CD4-positive, alpha-beta T cell treated with Interleukin-17A for 4 hours (primary cell): Measurements from ENCODE around the gene CHRM4.

Experiments used
- DNase-seq: peaks from one replicate; pipeline ENCODE4 v3.0.0-alpha.2; 2020; ENCODE audit warnings: mixed read lengths

CHRM4 gene

DNA sequence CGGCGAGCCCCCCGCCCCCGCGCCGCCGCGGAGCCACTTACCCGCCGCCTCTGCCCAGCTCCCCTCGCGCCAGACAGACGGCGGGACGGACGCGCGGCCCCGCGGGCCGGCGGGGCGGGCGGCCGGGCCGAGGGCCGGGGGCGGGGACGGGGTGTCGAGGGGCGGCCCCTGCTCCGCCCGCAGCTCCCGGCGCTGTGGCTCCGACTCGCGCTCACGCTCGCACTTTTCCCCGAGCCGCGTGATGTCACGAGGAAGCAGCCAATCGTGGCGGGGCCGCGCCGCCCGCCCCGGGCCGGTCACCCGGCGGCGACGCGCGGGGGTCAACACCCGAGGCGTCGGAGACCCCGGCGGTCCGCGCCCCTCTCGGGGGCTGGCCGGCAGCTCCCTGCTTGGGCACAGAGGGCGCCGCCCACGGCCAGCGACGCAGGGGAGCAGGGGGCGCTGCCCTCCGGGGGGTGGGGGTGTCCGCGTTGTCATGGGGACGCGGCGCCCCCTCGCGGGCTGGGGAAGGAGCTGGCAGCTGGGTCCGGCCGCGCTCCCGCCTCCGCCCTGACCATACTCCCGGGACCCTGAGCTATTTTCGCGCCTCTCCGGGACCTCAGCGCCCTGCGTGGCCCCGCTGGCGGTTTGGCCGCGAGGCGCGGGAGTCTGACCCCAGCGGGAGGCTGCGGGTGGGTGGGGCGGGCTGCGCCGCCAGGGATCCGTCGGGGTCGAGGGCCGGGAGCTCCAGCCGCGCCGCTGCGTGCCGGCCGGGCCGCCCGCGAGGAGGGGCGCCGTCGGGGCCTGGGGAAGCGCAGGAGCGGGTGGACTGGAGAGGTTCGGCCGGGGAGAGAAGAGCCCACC, at the start of gene CHRM4:
Gene CHRM4, minus strand, starts transcription at position 199 of the 843 bp plus-strand sequence. CDS start 5,219 bp downstream, outside the sequence.
- no peak for DNase-seq

DNA sequence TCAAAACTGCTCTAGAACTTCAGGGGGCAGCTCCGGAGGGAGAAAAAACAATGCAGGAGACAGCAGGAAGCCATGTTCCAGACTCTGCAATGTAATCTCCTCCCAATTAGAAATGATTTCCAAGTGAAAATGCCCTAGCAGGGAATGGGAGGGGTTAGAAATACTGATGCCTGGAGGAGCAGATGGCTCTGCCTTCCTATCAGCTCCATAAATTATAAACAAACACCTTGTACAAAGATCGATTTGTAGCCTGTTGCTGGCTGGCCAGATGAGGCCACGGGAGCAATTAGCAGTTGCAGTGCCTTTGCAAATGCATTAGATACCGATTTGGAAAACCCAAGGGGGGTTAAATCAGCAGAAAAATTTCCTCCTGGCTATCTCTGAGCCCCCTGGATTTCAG, 46.6 kb upstream of the CHRM4 start:
- no peak for DNase-seq

DNA sequence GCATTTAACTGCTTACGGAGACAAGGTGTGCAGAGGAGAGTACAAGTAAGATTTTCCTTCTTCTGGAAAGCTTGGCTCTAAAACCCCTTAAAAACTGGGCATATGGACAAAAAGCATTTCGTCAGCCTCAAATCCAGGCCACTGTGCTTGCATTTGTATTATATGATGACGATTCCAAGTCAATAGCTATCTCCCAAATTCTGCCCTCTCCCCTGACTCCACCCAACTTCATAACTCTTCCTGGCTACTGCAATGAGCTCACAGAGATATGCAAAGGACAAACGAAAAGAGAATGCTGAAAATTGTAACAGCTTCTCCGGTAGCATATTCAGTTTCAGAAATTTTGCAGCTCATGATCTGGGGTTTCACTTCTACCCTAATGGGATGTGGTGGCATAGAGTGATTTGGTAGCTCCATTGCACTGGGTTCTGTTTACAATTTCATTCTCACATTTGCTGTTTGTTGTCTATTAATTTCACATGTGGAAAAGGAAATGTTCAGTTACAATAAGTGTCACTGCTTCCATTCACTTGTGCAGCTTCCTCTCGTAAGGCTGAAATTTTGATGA, 45.6 kb upstream of the CHRM4 start:
- DNase-seq, result no peak

GRCh38 chr11:46436113-46436512, 44.5 kb upstream of the CHRM4 start:
- no peak for DNase-seq

GRCh38 chr11:46435679-46436078, 44.1 kb upstream of the CHRM4 start:
- DNase-seq, result no peak

DNA sequence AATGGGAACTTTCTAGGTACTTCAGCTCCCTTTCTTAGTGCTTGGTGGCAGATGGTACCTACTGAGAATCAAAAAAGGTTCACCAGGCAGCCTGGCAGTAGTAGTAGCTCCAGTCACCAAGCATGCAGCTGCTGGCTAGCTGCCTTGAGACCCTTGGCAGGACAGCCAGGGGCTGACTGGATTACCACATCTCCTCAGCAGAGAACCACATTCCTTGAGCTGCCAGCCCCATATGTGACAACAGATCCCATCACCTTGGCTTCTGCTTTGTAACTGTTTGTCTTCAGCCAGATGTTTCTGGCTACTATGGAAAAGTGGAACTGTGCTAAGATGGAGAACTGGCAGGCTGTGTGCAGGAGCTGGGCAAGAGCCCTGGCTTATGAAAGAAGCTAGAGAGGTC, 39.6 kb upstream of the CHRM4 start:
- DNase-seq, result no peak

- DNase-seq, result no peak
These were observed 38.1 kb upstream of the CHRM4 start for GRCh38 chr11:46429717-46430116.

GRCh38 chr11:46427364-46427763, 35.8 kb upstream of the CHRM4 start:
- no peak for DNase-seq

- DNase-seq, result no peak
These were observed 34.8 kb upstream of the CHRM4 start for GRCh38 chr11:46426233-46426991.

DNA sequence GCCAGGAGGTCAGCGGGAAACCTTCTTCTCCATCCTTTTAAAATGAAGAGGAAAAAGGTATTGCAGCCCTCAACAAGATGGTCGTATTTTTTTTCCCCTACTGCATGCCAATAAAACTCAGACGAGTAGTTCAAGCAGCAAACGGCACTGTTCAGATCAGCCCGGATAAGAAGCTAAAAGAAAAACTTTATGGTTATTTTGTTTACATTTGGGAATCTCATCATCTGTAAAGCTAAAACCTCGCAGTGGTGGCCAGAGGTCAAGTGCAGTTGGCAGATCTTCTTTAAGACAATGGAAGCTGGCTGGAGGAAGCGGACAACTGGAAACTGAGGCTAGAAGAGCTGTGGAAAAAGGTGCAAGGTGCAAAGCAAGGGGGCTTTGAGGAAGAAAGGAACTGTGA, 31.0 kb upstream of the CHRM4 start:
- DNase-seq, result no peak

DNA sequence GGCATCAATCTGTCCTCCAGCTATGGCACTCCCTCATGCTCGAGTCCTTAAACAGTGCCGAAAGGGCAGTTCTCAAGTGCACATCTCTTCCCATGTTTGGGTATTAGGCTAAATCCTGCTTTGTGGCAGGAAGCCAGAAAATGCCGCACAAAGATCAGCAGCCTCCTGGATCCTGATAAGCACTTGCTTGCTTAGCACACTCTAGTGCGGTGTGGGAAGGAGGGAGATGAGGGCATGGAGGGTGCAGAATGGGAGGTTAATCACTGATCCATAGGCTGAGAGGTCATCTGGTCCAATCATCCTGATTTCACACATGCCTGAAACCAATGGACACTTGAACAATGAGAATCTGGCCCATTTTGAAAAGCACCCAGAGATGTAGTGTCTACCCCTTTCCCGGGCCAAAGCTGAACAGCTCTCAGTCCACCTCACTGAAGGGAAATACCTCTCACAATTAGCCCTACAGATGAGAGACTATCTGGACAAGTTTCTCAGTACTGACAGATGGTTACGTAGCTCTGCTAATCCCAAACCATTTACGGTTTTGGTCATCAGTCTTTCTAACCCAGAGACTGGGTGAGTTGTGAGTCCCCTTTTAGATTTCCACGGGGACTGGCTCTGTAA, 29.8 kb upstream of the CHRM4 start:
- no peak for DNase-seq

DNA sequence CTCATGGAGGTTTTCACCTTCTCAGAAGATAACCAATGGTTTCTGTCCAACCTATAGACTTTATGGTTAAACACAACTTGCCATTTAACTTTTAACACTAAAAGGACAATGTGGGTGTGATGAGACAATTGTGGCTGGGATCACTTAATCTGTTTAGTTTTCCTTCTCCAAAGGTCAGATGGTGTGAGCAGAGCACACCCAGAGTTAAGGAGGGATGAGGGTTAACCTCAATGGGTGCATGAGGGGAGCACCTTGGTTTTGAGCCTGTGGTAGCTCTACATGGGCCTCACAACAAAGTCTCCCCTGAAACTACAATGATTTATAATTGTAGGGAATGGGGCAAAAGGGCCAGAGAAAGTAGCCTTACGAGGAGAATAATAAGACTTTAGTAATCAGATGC, 28.9 kb upstream of the CHRM4 start:
- DNase-seq, result no peak

DNA sequence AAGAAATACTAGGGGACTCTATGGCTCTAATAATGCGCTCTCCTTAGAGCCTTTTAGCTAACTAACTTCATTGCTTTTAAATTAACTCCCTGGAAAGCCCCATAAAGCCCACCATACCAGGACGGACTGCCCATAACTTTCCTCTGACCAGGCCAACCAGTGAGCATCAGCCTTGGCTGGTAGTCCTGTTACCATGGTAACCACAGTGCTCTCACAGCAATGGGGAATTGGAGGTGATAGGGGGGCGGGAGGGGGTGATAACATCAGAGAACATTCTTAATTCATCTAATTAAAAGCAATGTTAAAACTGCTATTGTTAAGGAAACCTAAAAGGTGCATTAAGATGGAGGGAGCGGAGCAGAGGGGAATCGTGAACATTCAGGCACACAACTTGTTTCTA, 27.2 kb upstream of the CHRM4 start:
- DNase-seq, result no peak

GRCh38 chr11:46417711-46418110, 26.1 kb upstream of the CHRM4 start:
- no peak for DNase-seq

GRCh38 chr11:46414879-46415278, 23.3 kb upstream of the CHRM4 start:
- DNase-seq, result no peak

DNA sequence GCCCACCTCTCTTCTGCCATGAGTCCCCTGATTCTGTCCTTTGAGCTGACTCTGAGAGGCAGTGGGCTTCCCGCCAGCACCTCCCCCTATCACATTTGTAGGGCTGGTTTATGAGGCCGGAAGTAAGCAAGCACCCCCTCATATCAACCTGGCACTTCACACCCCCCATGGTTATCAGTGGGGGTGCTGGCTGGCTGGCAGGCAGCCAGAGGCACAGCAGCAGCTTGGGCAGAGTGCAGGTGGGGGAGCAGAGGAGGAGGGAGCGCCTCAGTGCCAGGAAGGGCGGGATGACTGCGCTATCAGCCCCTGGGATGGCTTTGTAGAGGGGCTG, 22.9 kb upstream of the CHRM4 start:
- DNase-seq, result no peak

DNA sequence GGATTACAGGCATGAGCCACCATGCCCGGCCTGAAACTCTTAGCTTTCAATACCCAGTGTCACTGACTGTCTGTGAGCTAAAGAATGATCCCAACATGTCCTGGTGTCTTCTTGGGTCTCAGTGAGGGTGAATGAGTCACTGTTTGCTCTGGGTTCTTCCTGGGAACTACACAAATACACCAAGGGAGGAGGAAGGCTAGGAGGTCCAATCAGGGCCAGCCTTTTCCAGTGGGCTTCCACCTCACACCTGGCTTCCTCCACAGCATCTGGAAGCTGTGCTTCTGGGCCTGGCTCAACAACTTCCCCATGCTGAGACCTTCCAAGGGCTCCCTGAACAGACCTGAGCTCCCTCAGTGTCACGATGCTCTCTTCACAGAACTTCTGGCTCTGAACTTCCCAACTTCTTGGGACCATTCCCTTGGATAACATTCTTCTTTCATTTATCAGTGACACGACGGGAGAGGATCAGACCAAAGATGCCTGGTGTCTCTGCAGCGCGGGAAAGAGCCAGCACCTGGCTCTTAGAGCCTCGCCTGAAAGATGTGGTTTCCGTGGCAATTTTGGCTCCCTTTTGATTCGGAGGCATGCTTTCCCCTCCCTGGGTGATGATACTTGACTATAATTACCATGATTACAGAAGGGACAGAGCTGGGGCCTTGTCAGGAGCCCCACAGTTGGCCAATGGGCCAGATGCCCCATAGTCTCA, 22.3 kb upstream of the CHRM4 start:
- no peak for DNase-seq

- DNase-seq, result no peak
These were observed 18.4 kb upstream of the CHRM4 start for GRCh38 chr11:46410021-46410420.

GRCh38 chr11:46408407-46408986, 16.9 kb upstream of the CHRM4 start:
- no peak for DNase-seq

- DNase-seq, result no peak
These were observed 16.1 kb upstream of the CHRM4 start for GRCh38 chr11:46407635-46408034.

GRCh38 chr11:46404476-46405017, 13.0 kb upstream of the CHRM4 start:
- DNase-seq, result no peak
